ENCODE results near the gene HNMT.

GRCh38 chr2:137942037-137942832 is 22.0 kb upstream of the HNMT start:
- TF ChIP-seq, protein P1, sequence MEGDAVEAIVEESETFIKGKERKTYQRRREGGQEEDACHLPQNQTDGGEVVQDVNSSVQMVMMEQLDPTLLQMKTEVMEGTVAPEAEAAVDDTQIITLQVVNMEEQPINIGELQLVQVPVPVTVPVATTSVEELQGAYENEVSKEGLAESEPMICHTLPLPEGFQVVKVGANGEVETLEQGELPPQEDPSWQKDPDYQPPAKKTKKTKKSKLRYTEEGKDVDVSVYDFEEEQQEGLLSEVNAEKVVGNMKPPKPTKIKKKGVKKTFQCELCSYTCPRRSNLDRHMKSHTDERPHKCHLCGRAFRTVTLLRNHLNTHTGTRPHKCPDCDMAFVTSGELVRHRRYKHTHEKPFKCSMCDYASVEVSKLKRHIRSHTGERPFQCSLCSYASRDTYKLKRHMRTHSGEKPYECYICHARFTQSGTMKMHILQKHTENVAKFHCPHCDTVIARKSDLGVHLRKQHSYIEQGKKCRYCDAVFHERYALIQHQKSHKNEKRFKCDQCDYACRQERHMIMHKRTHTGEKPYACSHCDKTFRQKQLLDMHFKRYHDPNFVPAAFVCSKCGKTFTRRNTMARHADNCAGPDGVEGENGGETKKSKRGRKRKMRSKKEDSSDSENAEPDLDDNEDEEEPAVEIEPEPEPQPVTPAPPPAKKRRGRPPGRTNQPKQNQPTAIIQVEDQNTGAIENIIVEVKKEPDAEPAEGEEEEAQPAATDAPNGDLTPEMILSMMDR (IDR thresholded peaks at IDR 0.05; ENCODE audit: insufficient read depth, low read length) = no peak
- TF ChIP-seq POLR2AphosphoS5 (IDR thresholded peaks at IDR 0.05; ENCODE audit: low read depth) = no peak

Data from HL-60 (cell line).